BLaER1 treated with 17β-estradiol and CSF1 and Interleukin-3, amounts not matched to agents 10 nM and 100 nM (cell line): ENCODE results near the gene SPAG17.

Experiments used
- H3K27ac ChIP-seq, 11 experiments: shearing (Covaris generic); formaldehyde crosslinking; 2 replicates each; pipeline ENCODE4 v1.8.1; 2022
- H3K27me3 ChIP-seq, 11 experiments: shearing (Covaris generic); formaldehyde crosslinking; 2 replicates each; pipeline ENCODE4 v1.8.1; 2022
- H3K36me3 ChIP-seq, 11 experiments: shearing (Covaris generic); formaldehyde crosslinking; 2 replicates each; pipeline ENCODE4 v1.8.1; 2022
- H3K4me1 ChIP-seq, 10 experiments: shearing (Covaris generic); formaldehyde crosslinking; 2 replicates each; pipeline ENCODE4 v1.8.1; 2022
- H3K4me2 ChIP-seq, 11 experiments: shearing (Covaris generic); formaldehyde crosslinking; 2 replicates each; pipeline ENCODE4 v1.8.1; 2022
- H3K4me3 ChIP-seq, 10 experiments: shearing (Covaris generic); formaldehyde crosslinking; 2 replicates each; pipeline ENCODE4 v1.8.1; 2022
- H3K9ac ChIP-seq, 11 experiments: shearing (Covaris generic); formaldehyde crosslinking; 2 replicates each; pipeline ENCODE4 v1.8.1; 2022
- H3K9me3 ChIP-seq, 11 experiments: shearing (Covaris generic); formaldehyde crosslinking; replicated peaks in 1 of 11; 2 replicates each; pipeline ENCODE4 v1.8.1; 2022
- H4K20me1 ChIP-seq, 11 experiments: shearing (Covaris generic); formaldehyde crosslinking; 2 replicates each; pipeline ENCODE4 v1.8.1; 2022
- Cebpa-rat ChIP-seq, 11 experiments: shearing (Covaris generic); IDR thresholded peaks; 2 replicates each; pipeline ENCODE4 v1.8.1; 2022

The SPAG17 gene

DNA sequence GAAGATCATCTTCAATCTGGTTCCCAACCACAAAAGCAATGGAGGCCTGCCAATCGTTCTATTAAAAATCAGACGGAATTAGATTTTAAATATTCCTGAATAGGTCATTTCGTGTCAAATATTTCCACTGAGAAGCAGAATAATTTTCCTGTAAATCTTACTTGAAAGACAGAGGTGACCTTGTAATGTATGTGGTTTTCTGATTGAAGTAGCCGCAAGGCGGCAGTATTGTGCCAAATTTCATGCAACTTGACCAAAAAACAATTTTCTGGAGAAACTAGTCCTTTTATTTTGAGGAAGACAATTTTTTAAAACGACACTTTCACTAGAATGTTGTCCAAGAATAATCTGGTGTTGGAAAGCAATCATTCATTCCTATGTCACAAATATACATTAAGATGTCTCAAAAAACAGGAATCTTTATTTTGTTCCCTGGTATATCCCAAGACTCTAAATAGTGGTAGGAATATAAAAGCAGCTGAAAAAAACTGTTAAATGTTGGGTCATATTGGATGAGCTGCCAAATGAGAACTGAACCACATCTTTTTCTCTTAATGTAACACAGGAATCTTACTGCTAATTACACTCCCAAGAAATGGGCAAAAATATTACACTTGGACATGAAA is 33.6 kb downstream of the SPAG17 start:
- H3K27me3 ChIP-seq, result no peaks in the 10 kb centered on the region
- H3K27ac ChIP-seq, result no peak overlapping the region
- no peak overlapping the region for H3K9ac ChIP-seq
- H4K20me1 ChIP-seq, result no peaks in the 10 kb centered on the region
- peaks cover 0 to 9% (median 0%) of the 10 kb centered on the region in 11 experiments; a peak in 4 of 22 replicates for H3K9me3 ChIP-seq
- no peak overlapping the region for H3K4me2 ChIP-seq
- no peak overlapping the region for H3K4me3 ChIP-seq
- no peaks in the 10 kb centered on the region for H3K4me1 ChIP-seq
- H3K36me3 ChIP-seq, result no peaks in the 10 kb centered on the region
- no peak for TF ChIP-seq Cebpa-rat (IDR thresholded peaks at IDR 0.05)

DNA sequence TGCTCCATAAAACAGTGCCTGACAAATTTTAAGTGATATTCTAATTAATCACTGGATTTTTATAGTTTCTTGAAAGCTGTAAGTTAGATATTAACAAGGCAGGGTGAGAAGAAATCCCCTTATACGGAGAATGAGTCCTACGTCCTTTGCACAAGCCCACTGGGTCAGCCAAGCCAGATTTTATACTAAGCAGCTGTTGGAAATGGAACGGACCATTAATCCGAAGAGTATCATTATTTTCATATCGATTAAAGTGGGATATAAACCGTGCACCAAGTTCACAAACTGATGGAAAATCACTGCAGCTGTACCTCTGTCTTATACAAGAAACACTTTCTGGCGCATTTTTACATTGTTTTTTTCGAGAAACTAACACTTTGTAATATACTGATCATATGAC is 35.2 kb downstream of the SPAG17 start:
- Histone ChIP-seq H3K4me2 (no peak overlapping the region), H4K20me1 (no peaks in the 10 kb centered on the region), H3K27ac (no peak overlapping the region), H3K36me3 (no peaks in the 10 kb centered on the region), H3K4me3 (no peak overlapping the region), H3K9ac (no peak overlapping the region), H3K9me3 (peaks cover 0 to 9% (median 0%) of the 10 kb centered on the region in 11 experiments; a peak in 4 of 22 replicates), H3K27me3 (no peaks in the 10 kb centered on the region), H3K4me1 (no peaks in the 10 kb centered on the region)
- no peak for TF ChIP-seq Cebpa-rat (IDR thresholded peaks at IDR 0.05)

DNA sequence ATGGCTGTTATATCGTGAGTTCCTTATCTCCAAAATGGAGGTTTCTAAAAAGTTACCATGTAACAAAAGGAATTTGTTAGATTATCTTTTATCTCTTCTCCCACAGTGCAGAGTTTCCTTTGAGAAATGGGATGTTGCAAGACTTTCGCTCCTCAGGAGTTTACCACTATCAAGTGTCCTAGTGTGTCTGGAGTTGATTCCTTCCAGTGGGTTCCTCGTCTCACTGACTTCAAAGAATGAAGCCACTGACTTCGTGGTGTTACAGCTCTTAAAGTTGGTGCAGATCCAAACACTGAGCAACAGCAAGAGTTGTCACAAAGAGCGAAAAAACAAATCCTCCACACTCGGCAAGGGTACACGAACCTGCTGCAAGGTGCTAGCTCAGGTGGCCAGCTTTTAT is 37.0 kb downstream of the SPAG17 start:
- Histone ChIP-seq H3K4me1 (no peaks in the 10 kb centered on the region), H4K20me1 (no peaks in the 10 kb centered on the region), H3K4me2 (no peak overlapping the region), H3K27me3 (no peaks in the 10 kb centered on the region), H3K36me3 (no peaks in the 10 kb centered on the region), H3K9ac (no peak overlapping the region), H3K4me3 (no peak overlapping the region), H3K9me3 (peaks cover 0 to 9% (median 0%) of the 10 kb centered on the region in 11 experiments; a peak in 4 of 22 replicates), H3K27ac (no peak overlapping the region)
- no peak for TF ChIP-seq Cebpa-rat (IDR thresholded peaks at IDR 0.05)

DNA sequence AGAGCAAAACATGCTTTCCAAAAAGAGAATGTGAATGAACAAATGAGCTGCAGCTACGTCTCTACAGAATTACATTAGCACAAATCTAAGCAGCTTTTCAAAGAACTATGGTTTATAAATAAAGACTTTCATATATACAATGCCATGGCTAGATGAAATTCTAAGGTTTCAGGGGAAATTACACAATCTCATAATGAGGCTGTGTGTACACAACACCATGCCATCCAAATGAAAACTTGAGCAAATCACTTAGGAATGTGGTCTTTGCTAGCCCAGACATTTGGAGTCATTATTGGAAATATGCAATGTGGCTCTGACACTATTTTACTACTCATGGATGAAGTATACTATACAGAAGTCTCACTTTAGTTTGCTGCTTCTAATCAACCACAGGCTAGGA is 37.5 kb downstream of the SPAG17 start:
- H3K36me3 ChIP-seq, result no peaks in the 10 kb centered on the region
- peaks cover 0 to 9% (median 0%) of the 10 kb centered on the region in 11 experiments; a peak in 4 of 22 replicates for H3K9me3 ChIP-seq
- no peaks in the 10 kb centered on the region for H4K20me1 ChIP-seq
- H3K4me3 ChIP-seq, result no peak overlapping the region
- H3K27me3 ChIP-seq, result no peaks in the 10 kb centered on the region
- no peak for TF ChIP-seq Cebpa-rat (IDR thresholded peaks at IDR 0.05)
- H3K9ac ChIP-seq, result no peak overlapping the region
- H3K27ac ChIP-seq, result no peak overlapping the region
- H3K4me1 ChIP-seq, result no peaks in the 10 kb centered on the region
- no peak overlapping the region for H3K4me2 ChIP-seq

DNA sequence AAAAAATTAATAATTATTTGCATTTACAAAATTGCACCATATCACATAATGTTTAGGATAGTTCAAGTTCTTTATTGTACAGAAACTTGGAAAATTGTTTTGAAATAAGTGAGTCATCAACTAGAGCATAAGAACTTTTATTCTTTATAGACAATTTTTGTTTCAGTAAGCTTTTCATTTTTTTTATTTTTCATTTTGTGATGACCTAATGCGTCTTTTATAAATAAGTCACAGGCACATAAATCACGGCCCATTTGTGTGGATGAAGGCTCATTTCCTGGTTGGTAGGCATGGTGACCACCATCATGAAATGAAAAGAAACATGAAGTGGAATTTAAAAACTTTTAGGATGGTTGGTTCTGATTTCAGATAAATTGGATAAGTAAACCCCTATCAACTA is 39.3 kb downstream of the SPAG17 start:
- Histone ChIP-seq H3K9me3 (peaks cover 0 to 9% (median 0%) of the 10 kb centered on the region in 11 experiments; a peak in 4 of 22 replicates), H3K4me3 (no peak overlapping the region), H3K9ac (no peak overlapping the region), H3K27ac (no peak overlapping the region), H4K20me1 (no peaks in the 10 kb centered on the region), H3K4me1 (no peaks in the 10 kb centered on the region), H3K4me2 (no peak overlapping the region), H3K36me3 (no peaks in the 10 kb centered on the region), H3K27me3 (no peaks in the 10 kb centered on the region)
- no peak for TF ChIP-seq Cebpa-rat (IDR thresholded peaks at IDR 0.05)

DNA sequence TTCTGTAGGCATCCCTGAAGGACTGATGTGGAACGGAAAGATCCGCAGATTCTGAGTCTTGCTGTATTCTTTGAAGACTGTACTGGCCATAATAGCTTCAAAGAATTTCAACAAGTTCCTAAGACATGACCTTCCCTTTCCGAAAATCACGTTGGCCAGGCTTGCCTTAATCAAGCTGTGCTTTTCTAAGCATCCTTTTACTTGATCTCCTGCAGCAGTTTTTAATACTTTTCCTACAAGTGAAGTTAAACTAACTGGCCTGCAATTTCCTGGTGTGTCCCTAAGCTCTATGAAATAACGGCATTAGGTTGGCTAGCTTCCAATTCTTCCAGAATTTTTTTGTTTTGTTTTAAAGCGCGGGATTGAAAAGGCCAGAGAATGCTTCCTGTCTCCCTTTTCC is 40.3 kb downstream of the SPAG17 start:
- no peak for TF ChIP-seq Cebpa-rat (IDR thresholded peaks at IDR 0.05)
- Histone ChIP-seq H4K20me1 (no peaks in the 10 kb centered on the region), H3K9ac (no peak overlapping the region), H3K4me1 (no peaks in the 10 kb centered on the region), H3K27me3 (no peaks in the 10 kb centered on the region), H3K4me3 (no peak overlapping the region), H3K27ac (no peak overlapping the region), H3K9me3 (peaks cover 0 to 9% (median 0%) of the 10 kb centered on the region in 11 experiments; a peak in 4 of 22 replicates), H3K36me3 (no peaks in the 10 kb centered on the region), H3K4me2 (no peak overlapping the region)

DNA sequence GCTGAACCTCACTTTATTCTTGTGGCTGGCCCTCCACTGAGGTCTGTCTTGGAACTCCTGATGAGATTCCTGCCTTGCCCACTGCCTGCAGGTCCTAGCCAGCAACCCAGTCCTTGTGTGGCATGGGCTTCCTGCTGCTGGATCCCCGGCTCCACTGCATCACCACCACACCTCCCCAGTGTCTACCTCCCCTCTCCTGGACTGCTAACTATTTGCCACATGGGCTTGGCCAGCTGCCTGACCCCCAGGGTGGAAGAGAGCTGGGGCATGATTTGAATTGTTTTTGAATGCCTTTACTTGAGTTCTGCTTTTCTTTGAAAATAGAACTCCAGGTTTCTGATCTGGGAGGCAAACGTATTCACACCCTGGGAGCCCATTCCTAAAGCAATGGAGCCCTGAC is 41.2 kb downstream of the SPAG17 start:
- no peaks in the 10 kb centered on the region for H3K4me1 ChIP-seq
- H3K4me3 ChIP-seq, result no peak overlapping the region
- H3K9ac ChIP-seq, result no peak overlapping the region
- no peaks in the 10 kb centered on the region for H3K27me3 ChIP-seq
- peaks cover 0 to 9% (median 0%) of the 10 kb centered on the region in 11 experiments; a peak in 4 of 22 replicates for H3K9me3 ChIP-seq
- H3K4me2 ChIP-seq, result no peak overlapping the region
- no peaks in the 10 kb centered on the region for H3K36me3 ChIP-seq
- no peak overlapping the region for H3K27ac ChIP-seq
- no peak for TF ChIP-seq Cebpa-rat (IDR thresholded peaks at IDR 0.05)
- H4K20me1 ChIP-seq, result no peaks in the 10 kb centered on the region

DNA sequence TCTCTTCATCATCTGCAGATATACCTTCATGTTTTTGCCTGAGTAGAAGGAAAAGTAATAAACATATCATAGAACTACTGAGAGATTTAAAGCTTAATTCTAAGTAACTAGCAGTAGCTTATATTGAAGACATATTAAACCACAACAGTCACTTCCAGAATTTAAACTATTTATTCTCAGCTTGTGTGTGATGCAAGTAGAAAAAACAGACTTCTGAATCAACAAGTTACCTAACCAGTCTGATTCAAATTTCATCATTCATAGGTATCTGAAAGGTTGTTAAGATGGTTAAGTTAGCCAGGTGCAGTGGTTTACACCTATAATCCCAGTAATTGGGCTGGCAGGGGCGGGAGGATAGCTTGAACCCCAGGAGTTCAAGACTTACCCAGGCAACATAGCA is 41.9 kb downstream of the SPAG17 start:
- no peaks in the 10 kb centered on the region for H4K20me1 ChIP-seq
- H3K4me1 ChIP-seq, result no peaks in the 10 kb centered on the region
- no peaks in the 10 kb centered on the region for H3K36me3 ChIP-seq
- no peak for TF ChIP-seq Cebpa-rat (IDR thresholded peaks at IDR 0.05)
- no peaks in the 10 kb centered on the region for H3K27me3 ChIP-seq
- H3K9ac ChIP-seq, result no peak overlapping the region
- H3K9me3 ChIP-seq, result peaks cover 0 to 2% (median 0%) of the 10 kb centered on the region in 11 experiments; a peak in 3 of 22 replicates
- no peak overlapping the region for H3K27ac ChIP-seq
- no peak overlapping the region for H3K4me2 ChIP-seq
- H3K4me3 ChIP-seq, result no peak overlapping the region

DNA sequence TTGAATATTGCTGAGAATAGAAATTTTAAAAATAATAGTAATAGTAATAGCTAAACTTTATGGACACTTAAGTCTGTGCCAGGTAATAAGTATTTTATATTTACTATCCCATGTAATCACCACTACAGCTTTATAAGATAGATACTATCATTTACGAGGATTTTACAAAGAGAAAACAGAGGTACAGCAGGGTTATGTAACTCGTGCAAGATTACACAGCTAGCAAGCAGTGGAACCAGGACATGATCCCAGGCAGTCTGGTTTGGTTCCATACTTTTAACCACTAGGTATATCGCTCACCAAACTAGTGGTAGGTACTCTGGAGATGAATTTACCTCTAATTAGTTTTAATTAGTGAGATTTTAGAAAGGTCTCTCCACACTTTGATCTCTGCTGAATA is 42.5 kb downstream of the SPAG17 start:
- Histone ChIP-seq H3K27ac (no peak overlapping the region), H4K20me1 (no peaks in the 10 kb centered on the region), H3K4me2 (no peak overlapping the region), H3K36me3 (no peaks in the 10 kb centered on the region), H3K4me3 (no peak overlapping the region), H3K27me3 (no peaks in the 10 kb centered on the region), H3K4me1 (no peaks in the 10 kb centered on the region), H3K9ac (no peak overlapping the region), H3K9me3 (no peaks in the 10 kb centered on the region)
- no peak for TF ChIP-seq Cebpa-rat (IDR thresholded peaks at IDR 0.05)

DNA sequence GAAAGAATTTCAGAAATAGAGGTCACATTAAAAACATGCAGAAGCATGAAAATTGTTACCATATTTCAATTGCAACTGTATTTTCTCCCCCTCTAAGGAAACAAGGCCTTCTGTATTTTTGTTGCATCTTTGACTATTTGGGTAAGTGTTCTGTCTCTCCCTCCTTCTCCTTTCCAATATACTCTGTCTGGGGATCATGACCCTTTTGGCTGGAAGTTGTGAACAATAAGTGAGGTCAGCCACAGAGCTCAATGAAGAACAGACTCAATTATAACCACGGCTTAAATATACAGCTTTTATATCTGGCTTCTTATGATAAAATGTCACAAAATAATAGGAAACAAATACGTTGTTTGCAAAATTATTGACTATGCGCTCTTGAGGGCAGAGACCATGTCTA is 47.1 kb downstream of the SPAG17 start:
- Histone ChIP-seq H3K4me3 (no peak overlapping the region), H3K27ac (no peak overlapping the region)
- TF ChIP-seq Cebpa-rat (IDR thresholded peaks at IDR 0.05), result no peak

More for the DNA sequence above, 47.1 kb downstream of the SPAG17 start:
- Histone ChIP-seq H4K20me1 (no peaks in the 10 kb centered on the region), H3K9me3 (no peaks in the 10 kb centered on the region), H3K36me3 (no peaks in the 10 kb centered on the region), H3K9ac (no peak overlapping the region), H3K4me1 (peaks cover 0 to 18% (median 0%) of the 10 kb centered on the region in 10 experiments; a peak in 6 of 20 replicates), H3K4me2 (no peak overlapping the region), H3K27me3 (no peaks in the 10 kb centered on the region)
